HL-60 (cell line): ENCODE results near the gene CBR3.

Experiments
- DNase-seq, 2 experiments: peaks; one replicate each; pipeline ENCODE4 v3.0.0-alpha.2; 2010 to 2020; ENCODE audit warnings: low read depth in 1 of 2, low spot score in 1 of 2
- H3K27ac ChIP-seq: fragments of 250-450 bp; sonication (Bioruptor Pico); replicated peaks from 2 replicates; pipeline ENCODE4 v1.5.1; 2020; ENCODE audit warnings: mild to moderate bottlenecking, moderate library complexity
- H3K27me3 ChIP-seq: fragments of 250-450 bp; sonication (Bioruptor Pico); 2 replicates; pipeline ENCODE4 v1.5.1; 2021; ENCODE audit warnings: mild to moderate bottlenecking, moderate library complexity; ENCODE audit not compliant: insufficient read depth, poor library complexity, severe bottlenecking
- H3K4me3 ChIP-seq: replicated peaks from 2 replicates; pipeline ENCODE4 v1.5.1; 2011; ENCODE audit warnings: mild to moderate bottlenecking, control low read depth, low read length; ENCODE audit not compliant: insufficient read depth
- CTCF ChIP-seq: IDR thresholded peaks from one replicate; pipeline ENCODE4 v1.5.1; 2011; ENCODE audit warnings: low read length, control low read depth, inconsistent platforms; ENCODE audit not compliant: insufficient read depth
- GABPA ChIP-seq: IDR thresholded peaks from 2 replicates; pipeline ENCODE4 v1.6.1; 2012; ENCODE audit warnings: low read depth
- POLR2AphosphoS5 ChIP-seq: IDR thresholded peaks from 2 replicates; pipeline ENCODE4 v1.6.1; 2012; ENCODE audit warnings: low read depth
- REST ChIP-seq: IDR thresholded peaks from 2 replicates; pipeline ENCODE4 v1.6.1; 2012; ENCODE audit warnings: low read depth; ENCODE audit not compliant: insufficient replicate concordance
- SPI1 ChIP-seq: IDR thresholded peaks from 2 replicates; pipeline ENCODE4 v1.6.1; 2012; ENCODE audit warnings: low read depth, mild to moderate bottlenecking, borderline replicate concordance

CBR3 gene

GRCh38 chr21:36169470-36170128 is 34.7 kb downstream of the CBR3 start:
- TF ChIP-seq SPI1 (peak; percentile 43; the same call in 1 of the 2 replicates), GABPA (no peak)
- peak in 1 of 2 experiments; percentile 60 for DNase-seq
- Histone ChIP-seq H3K27me3 (no peaks in the 10 kb centered on the region), H3K27ac (no peak overlapping the region), H3K4me3 (no peak overlapping the region)

- TF ChIP-seq GABPA, result no peak
- TF ChIP-seq SPI1, result no peak
- TF ChIP-seq POLR2AphosphoS5, result no peak
- TF ChIP-seq REST, result no peak
- TF ChIP-seq CTCF, result no peak
- Histone ChIP-seq H3K27ac (no peak overlapping the region), H3K27me3 (no peaks in the 10 kb centered on the region), H3K4me3 (no peak overlapping the region)
- DNase-seq, result no peak
Measured at GRCh38 chr21:36170823-36171222, 35.9 kb downstream of the CBR3 start.

- no peak overlapping the region for H3K4me3 ChIP-seq
- no peak for TF ChIP-seq GABPA
- no peak for TF ChIP-seq POLR2AphosphoS5
- TF ChIP-seq SPI1, result peak; percentile 55; the same call in 1 of the 2 replicates
- TF ChIP-seq REST, result no peak
- no peak for TF ChIP-seq CTCF
- no peak for DNase-seq
- no peaks in the 10 kb centered on the region for H3K27me3 ChIP-seq
- no peak overlapping the region for H3K27ac ChIP-seq
Measured at GRCh38 chr21:36171336-36171735, 36.5 kb downstream of the CBR3 start.

GRCh38 chr21:36171741-36172331 is 37.0 kb downstream of the CBR3 start:
- TF ChIP-seq CTCF (no peak), GABPA (no peak), POLR2AphosphoS5 (no peak), SPI1 (no peak), REST (no peak)
- DNase-seq, result no peak
- H3K4me3 ChIP-seq, result no peak overlapping the region
- no peak overlapping the region for H3K27ac ChIP-seq
- no peaks in the 10 kb centered on the region for H3K27me3 ChIP-seq
